A172 (cell line): ENCODE results near the gene IL1R1. TPM values are rescaled to one million over a fixed set of nuclear protein-coding genes. Genes with fewer than 3 reads are reported as not detected.
A peak's percentile ranks its signal among the peaks of the same experiment; 100 is the strongest.

ENCODE experiments used
- DNase-seq: peaks from one replicate; pipeline ENCODE4 v3.0.0-alpha.2; 2015; ENCODE audit warnings: low spot score
- total RNA-seq: library from RNA; depleted of rRNA; stranded (reverse); fragments of >200 nt; shearing (Covaris generic); gene quantifications from 2 replicates; pipeline ENCODE4 v1.2.3, GENCODE V29; 2014; rRNA removed

IL1R1 gene
- total RNA-seq, 1 experiment from 2014 or later, result 2.6 TPM

DNA sequence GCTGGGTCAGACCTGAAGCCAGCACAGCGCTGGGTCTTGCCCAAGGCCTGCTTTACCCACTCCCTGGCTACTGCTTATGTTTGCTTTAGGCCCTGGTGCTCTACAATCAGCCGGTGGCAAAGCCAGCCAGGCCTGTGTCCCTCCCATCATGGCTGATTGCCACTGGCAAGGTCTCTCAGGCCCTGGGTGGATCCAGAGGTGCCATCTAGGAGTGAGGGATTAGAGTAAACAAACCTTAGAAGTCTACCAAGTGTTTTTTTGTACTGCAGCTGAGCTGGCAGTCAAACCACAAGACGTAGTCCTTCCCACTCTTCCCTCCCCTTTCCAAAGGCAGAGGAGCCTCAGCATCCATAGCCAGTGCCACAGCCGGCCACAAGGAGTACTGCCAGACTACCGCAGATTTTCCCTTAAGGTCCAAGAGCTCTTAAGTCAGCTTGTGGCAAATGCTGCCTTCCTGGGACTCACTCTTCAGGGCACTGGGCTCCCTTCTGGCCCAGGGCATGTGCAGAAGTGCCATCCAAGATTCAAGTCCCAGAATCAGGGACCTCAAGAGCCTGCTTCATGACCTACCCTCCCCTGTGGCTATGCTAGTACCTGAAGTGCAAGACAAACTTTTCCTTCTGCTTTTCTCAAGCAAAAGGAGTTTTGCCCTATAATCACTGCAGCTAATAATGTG lies 64.3 kb downstream of the IL1R1 start:
- DNase-seq, result no peak

DNA sequence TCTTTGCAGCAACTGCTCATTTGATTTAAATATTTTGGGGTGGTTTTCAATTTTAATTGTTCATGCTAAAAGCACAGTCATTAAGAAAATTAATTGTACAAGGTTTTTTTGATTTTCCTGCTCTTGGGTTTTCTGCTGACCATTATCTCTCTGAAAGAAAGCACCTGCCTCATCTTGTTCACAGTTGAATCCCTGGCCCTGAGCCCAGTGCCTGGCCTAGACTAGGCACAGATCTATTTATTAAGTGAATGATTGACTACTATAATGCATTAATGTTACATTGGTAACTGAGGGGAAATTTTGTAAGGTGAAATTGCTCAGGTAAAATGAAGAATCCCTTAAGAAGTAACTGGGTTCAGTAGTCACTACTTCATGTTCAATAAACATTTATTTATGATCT lies 66.2 kb downstream of the IL1R1 start:
- DNase-seq, result no peak

DNA sequence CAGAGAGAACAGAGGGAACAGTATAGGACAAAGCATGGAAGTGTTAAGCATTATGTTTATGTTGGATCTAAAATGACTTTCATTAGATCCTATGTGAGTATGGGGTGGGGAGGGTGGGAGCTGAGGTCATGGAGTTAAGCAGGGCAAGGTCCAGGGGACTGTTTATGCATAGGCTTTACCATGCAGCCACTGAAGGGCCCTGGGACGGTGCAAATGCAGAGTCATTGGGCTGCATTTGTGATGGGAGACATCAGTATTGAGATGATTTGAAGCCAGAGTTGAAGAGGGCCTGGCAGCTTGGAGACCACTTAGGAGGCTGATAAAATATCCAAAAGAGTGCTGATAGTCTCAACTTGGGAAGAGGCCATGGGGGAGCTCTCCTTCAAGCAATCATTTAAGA lies 66.9 kb downstream of the IL1R1 start:
- DNase-seq, result no peak

DNA sequence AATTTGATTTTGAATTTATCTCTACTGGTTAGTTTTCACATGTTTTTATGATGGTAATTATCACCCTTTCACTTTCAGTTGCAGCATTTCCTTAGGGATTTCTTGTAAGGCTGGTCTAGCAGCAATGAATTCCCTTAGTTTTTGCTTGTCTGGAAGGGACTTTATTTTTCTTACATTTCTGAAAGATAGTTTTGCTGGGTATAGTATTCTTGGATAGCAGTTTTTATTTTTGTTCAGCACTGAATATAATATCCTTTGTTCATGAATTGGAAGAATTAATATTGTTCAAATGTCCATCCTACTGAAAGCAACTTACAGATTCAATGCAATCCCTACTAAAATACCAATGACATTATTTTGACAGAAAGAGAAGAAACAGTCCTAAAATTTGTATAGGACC lies 74.5 kb downstream of the IL1R1 start:
- DNase-seq, result no peak

DNA sequence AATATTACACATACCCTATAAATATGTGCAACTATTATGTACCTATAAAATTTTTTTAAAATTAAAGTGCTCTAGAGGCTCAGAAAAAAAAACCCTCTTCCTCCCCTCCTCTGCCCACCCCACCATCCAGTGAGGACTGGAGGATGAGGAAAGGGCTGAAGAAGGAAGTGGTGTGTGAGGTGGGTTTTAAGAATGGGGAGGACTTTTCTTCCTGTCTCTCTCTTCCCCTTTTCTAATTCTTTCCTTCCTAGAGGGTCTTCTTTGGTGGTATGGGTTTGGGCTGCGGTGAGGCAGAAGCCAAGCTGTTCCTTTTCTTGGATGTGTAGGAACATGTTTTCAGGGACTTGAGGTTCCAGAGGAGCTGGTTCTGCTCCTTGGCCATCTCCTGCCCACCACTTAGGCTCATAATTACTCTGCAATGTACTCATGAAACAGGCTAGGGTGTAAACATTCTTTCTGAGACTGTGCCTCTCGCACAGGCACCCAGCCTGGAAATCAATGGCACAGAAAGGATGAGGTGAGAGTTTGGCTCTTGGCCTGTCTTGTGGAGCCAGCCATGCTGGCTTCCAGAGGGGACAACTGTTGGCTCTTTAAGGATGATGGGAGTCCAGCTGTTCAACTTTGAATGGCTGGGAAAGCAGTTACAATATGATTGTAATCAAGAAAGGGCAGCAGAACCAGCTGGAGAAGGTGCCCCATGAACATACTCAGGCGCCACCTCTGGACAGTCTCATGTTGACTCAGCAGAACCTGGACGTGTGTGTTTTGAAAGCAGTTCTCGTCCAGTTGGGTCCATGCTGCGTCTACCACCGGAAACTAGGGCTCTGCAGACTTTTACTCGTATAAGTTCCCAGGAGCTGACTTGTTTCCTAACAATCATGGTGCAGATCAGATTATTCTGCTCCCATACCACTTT lies 82.5 kb downstream of the IL1R1 start:
- DNase-seq, result no peak

DNA sequence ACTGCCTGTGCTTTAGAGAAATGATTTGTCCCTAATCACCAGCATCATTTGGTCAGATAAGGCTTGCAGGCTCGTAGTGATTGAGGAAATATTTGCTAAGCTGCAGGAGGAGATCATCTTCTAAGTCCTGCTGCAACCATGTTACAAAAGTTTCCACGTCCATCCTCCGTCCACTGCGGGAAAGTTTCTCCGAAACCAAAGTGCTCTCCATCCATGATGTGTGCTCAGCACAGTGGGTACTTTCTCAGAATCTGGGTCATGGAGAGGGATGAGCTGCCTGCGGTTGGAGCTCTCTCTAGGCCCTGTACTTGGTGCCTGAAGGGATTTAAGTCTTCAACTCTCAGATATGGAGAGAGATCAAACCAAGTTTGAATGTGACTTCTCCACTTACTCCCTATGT lies 83.6 kb downstream of the IL1R1 start:
- DNase-seq, result no peak

DNA sequence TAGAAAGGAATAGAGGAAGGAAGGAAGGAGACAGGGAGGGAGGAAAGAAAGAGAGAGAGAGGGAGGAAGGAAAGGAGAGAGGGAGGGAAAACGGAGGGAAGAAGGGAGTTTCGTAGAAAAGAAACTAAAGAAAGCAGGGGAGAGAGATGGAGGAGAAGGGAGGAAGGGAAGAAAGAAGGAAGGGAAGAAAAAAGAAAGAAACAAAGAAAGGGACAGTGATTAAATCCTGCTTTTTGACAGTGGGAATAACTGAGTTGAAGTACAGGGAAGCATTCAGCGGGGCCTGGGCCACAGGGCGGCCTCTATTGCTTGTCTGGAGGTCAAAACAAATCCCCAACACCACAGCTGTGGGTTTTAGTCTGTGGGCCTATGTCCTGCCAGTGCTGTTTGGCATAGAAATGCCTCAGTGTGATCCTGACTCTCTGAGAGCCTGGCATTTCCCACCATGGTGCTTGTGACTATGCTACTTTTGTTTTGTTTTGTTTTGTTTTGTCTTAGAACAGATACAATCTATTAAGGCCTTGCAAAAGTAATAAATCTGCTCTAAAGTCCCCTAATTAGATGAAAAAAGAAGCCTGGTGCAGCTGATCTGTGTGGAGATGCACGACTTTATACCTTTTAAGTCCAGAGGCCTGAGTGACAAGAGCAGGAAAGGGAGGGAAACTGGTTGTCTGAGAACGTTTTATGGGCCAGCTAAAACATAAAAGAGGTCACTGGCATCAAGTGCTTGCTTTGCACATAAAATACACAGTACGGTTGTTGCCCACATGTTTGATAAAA lies 84.3 kb downstream of the IL1R1 start:
- DNase-seq, result peak; percentile 10

DNA sequence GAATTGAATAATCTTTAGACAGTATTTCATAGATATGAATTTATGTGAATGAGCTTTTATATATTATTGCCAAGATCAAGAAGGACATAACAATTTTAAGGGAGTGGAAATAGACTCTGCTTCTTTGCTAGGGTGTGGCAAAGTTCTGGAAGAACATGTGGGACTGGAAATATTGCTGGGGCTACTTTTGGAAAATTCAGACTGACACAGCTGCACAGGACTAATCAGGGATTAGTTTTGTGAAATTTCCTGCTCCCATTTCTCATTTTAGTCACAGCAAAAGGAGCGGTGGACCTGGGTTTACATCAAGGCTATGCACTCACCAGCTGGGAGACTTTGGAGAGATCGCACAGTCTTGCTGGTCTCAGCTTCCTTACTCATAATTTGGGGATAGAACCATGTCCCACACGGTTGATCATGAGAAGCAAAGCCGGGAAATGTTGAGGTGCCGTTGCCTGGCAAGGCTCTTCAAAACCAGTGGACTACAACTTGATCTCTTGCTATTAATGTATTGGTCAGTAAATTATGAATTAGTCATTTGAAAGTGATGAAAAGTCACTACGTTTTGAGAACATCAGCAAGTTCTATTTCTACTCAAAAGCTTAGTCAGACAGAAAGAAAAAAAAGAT lies 86.7 kb downstream of the IL1R1 start:
- no peak for DNase-seq

Other genes with a start within 250 kb of the IL1R1 start
- not detected in 2 replicates for gene IL1R2, start 150.8 kb upstream of the IL1R1 start, total RNA-seq
- gene IL1RL2, start 44.3 kb downstream of the IL1R1 start, total RNA-seq, result not detected in 2 replicates
- 0.02 TPM in 1 of 2 replicates, not detected in the other for gene IL1RL1, start 168.8 kb downstream of the IL1R1 start, total RNA-seq
- gene IL18R1, start 213.1 kb downstream of the IL1R1 start, total RNA-seq, result not detected in 2 replicates